ENCODE measurements around the gene ABHD12B. TPM values are rescaled to one million over a fixed set of nuclear protein-coding genes. Genes with fewer than 3 reads are reported as not detected.

ABHD12B gene
- total and polyA plus RNA-seq, 2 donors (not counting 3 experiments of a cell fraction or from before 2014, with no cell fraction given), result not detected

DNA sequence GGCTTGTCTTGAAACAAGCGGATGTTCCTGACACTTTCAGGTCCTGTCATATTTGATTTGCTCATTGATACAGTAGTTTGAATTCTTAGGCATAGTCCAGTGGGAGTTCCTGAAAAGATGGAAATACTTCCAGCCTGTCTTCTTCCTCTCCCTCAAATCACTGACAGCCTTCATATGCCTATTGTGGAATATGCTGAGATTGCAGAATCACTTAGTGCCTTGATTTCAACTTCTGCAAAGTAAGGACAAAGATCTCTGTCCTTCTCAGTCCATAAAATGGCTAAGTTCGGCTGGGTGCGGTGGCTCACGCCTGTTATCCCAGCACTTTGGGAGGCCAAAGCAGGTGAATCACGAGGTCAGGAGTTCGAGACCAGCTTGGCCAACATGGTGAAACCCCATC, 79.2 kb downstream of the ABHD12B start:
- no TSS peak for BruUV-seq (replicated peaks)

More for the DNA sequence above, 79.2 kb downstream of the ABHD12B start:
- Histone ChIP-seq H3K4me1 (ENCODE audit: control insufficient read depth, extremely low read depth, insufficient read depth, low read length) (peaks cover 18% of the 10 kb centered on the region), H2AFZ (ENCODE audit: low read depth, low read length) (no peak overlapping the region), H3K4me3 (replicated peaks in 1 of 3; ENCODE audit: insufficient read depth in 1 of 3, low read depth in 1 of 3, low read length in 3 of 3) (no peak overlapping the region), H3K79me2 (ENCODE audit: control insufficient read depth, insufficient read depth, low read length) (no peaks in the 10 kb centered on the region), H3K9me3 (replicated peaks; ENCODE audit: control insufficient read depth, insufficient read depth, low read length) (no peaks in the 10 kb centered on the region), H3K4me2 (ENCODE audit: insufficient read depth, low read length) (no peak overlapping the region), H3K27ac (ENCODE audit: insufficient read depth, low read depth, low read length) (no peak overlapping the region), H4K20me1 (replicated peaks; ENCODE audit: control insufficient read depth, extremely low read depth, insufficient read depth, low read length) (no peaks in the 10 kb centered on the region), H3K9me1 (replicated peaks; ENCODE audit: control insufficient read depth, extremely low read depth, insufficient read depth, low read length) (no peaks in the 10 kb centered on the region), H3K36me3 (ENCODE audit: control insufficient read depth in 2 of 2, extremely low read depth in 1 of 2, insufficient read depth in 2 of 2, low read length in 2 of 2) (no peaks in the 10 kb centered on the region), H3K9ac (replicated peaks; ENCODE audit: extremely low read depth, insufficient read depth, low read length) (no peak overlapping the region), H3K27me3 (ENCODE audit: control insufficient read depth in 2 of 2, insufficient read depth in 2 of 2, low read length in 2 of 2) (no peaks in the 10 kb centered on the region)
- DNase-seq (ENCODE audit: low read depth, low spot score) (no peak), FAIRE-seq (no peak)
- no peak for TF ChIP-seq GATA2 (IDR thresholded peaks at IDR 0.05; ENCODE audit: insufficient read depth, insufficient read length, low read depth, low read length)
- no peak for TF ChIP-seq POLR2A (IDR thresholded peaks at IDR 0.05; ENCODE audit: low read depth, low read length)
- TF ChIP-seq, protein P1, sequence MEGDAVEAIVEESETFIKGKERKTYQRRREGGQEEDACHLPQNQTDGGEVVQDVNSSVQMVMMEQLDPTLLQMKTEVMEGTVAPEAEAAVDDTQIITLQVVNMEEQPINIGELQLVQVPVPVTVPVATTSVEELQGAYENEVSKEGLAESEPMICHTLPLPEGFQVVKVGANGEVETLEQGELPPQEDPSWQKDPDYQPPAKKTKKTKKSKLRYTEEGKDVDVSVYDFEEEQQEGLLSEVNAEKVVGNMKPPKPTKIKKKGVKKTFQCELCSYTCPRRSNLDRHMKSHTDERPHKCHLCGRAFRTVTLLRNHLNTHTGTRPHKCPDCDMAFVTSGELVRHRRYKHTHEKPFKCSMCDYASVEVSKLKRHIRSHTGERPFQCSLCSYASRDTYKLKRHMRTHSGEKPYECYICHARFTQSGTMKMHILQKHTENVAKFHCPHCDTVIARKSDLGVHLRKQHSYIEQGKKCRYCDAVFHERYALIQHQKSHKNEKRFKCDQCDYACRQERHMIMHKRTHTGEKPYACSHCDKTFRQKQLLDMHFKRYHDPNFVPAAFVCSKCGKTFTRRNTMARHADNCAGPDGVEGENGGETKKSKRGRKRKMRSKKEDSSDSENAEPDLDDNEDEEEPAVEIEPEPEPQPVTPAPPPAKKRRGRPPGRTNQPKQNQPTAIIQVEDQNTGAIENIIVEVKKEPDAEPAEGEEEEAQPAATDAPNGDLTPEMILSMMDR (IDR thresholded peaks at IDR 0.05; ENCODE audit: extremely low read depth in 1 of 2, insufficient read depth in 1 of 2, low read depth in 1 of 2, low read length in 2 of 2), result no peak
- TF ChIP-seq, protein P2, sequence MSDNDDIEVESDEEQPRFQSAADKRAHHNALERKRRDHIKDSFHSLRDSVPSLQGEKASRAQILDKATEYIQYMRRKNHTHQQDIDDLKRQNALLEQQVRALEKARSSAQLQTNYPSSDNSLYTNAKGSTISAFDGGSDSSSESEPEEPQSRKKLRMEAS (IDR thresholded peaks at IDR 0.05; ENCODE audit: insufficient read depth, insufficient read length), result no peak
- no peak for TF ChIP-seq FOS (IDR thresholded peaks at IDR 0.05; ENCODE audit: borderline replicate concordance, insufficient read depth, low read length)
- no peak for TF ChIP-seq EZH2 (IDR thresholded peaks at IDR 0.05; ENCODE audit: borderline replicate concordance, low read depth, low read length, severe bottlenecking)
- TF ChIP-seq JUN (IDR thresholded peaks at IDR 0.05; ENCODE audit: borderline replicate concordance, insufficient read depth, insufficient read length, low read depth), result no peak
- TF ChIP-seq MYC (IDR thresholded peaks at IDR 0.05; ENCODE audit: low read depth, low read length), result no peak
- no peak for TF ChIP-seq POLR2AphosphoS5 (IDR thresholded peaks at IDR 0.05; ENCODE audit: insufficient read depth, low read depth, low read length)
- dilution Hi-C loops (cut with MboI; ENCODE audit: extremely low pct_ligation_motif_present, low sequenced_read_pairs), result no loop called here
- ChIA-PET CTCF (no interaction called here), POLR2A (no interaction called here)
- intact Hi-C loops (cut with micrococcal nuclease), result no loop called here
